ENCODE results near the gene SPRYD3. TPM values are rescaled to one million over a fixed set of nuclear protein-coding genes. Genes with fewer than 3 reads are reported as not detected.
A peak's percentile ranks its signal among the peaks of the same experiment; 100 is the strongest.

Gene SPRYD3
- total RNA-seq (2012; rRNA removed): 23.4 and 29.4 TPM in 2 replicates

DNA sequence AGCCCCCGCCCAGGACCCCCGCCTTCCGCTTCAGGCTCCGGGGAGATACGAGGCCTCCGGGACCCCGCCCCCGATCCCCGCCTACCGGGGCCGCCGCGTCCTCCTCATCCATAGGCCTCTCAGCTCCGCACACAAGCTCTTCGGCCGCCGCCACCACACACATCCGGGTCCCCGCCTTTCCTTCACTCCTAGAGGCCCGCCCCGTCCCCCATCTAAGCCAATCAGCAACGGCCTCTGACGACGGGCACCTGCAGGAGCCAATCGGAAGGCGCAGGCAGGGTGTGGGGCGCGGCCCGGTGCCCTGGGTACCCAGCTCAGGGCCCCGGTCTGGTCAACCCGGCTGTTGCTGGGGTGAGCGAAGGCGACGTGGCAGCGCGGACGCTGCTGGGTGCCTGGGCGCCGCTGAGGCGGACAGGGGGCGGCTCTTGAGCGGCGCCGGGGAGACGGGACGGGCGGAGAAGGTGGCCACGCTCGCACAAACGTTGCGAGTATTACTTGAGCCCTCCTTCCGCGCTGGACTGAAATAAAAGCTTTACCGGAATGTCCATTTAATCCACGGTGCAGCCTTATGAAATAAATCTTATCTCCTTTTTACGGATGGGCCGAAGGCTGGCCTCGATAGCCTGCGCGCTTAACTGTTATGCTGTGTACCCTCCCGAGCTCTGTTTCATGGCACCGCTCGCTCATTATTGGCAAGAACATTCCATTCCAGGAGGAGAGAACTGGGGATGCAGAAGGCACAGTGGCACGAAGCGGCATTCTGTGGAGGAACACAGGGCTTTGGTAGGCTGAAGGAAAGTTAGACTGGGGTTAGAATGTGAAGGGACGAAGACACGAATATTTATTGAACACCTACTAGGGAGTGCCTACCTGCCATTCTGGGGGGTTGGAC lies at the start of gene SPRYD3:
Gene SPRYD3, minus strand, starts transcription at position 165 of the 892 bp plus-strand sequence. Its CDS starts 57 bp downstream, at position 108.
- Histone ChIP-seq H3K9ac (ENCODE audit: low read depth, low read length) (peak within 1 kb of the TSS; percentile 85), H3K9me3 (replicated peaks; ENCODE audit: low read length) (no peaks in the 10 kb centered on the region), H3K4me3 (ENCODE audit: low read length) (peak within 1 kb of the TSS; percentile 88), H3K4me2 (ENCODE audit: low read length) (peak within 1 kb of the TSS; percentile 98), H3K4me1 (ENCODE audit: control insufficient read depth, insufficient read depth, low read length) (peaks cover 30% of the 10 kb centered on the region), H3K27me3 (ENCODE audit: control insufficient read depth, insufficient read depth, low read length) (no peaks in the 10 kb centered on the region), H3K36me3 (ENCODE audit: insufficient read depth, low read length) (peaks cover 21% of the 10 kb centered on the region)

- Histone ChIP-seq H3K9ac (ENCODE audit: low read depth, low read length) (no peak overlapping the region), H3K4me3 (ENCODE audit: low read length) (no peak overlapping the region), H3K36me3 (ENCODE audit: insufficient read depth, low read length) (no peaks in the 10 kb centered on the region), H3K4me2 (ENCODE audit: low read length) (no peak overlapping the region), H3K27me3 (ENCODE audit: control insufficient read depth, insufficient read depth, low read length) (peaks cover 23% of the 10 kb centered on the region), H3K9me3 (replicated peaks; ENCODE audit: low read length) (no peaks in the 10 kb centered on the region), H3K4me1 (ENCODE audit: control insufficient read depth, insufficient read depth, low read length) (peaks cover 4% of the 10 kb centered on the region)
Observed at GRCh38 chr12:53127169-53127568, 48.0 kb upstream of the SPRYD3 start.

- Histone ChIP-seq H3K4me2 (ENCODE audit: low read length) (no peak overlapping the region), H3K27me3 (ENCODE audit: control insufficient read depth, insufficient read depth, low read length) (peaks cover 13% of the 10 kb centered on the region), H3K4me1 (ENCODE audit: control insufficient read depth, insufficient read depth, low read length) (peaks cover 4% of the 10 kb centered on the region)
Observed at GRCh38 chr12:53124352-53124723, 45.1 kb upstream of the SPRYD3 start.

DNA sequence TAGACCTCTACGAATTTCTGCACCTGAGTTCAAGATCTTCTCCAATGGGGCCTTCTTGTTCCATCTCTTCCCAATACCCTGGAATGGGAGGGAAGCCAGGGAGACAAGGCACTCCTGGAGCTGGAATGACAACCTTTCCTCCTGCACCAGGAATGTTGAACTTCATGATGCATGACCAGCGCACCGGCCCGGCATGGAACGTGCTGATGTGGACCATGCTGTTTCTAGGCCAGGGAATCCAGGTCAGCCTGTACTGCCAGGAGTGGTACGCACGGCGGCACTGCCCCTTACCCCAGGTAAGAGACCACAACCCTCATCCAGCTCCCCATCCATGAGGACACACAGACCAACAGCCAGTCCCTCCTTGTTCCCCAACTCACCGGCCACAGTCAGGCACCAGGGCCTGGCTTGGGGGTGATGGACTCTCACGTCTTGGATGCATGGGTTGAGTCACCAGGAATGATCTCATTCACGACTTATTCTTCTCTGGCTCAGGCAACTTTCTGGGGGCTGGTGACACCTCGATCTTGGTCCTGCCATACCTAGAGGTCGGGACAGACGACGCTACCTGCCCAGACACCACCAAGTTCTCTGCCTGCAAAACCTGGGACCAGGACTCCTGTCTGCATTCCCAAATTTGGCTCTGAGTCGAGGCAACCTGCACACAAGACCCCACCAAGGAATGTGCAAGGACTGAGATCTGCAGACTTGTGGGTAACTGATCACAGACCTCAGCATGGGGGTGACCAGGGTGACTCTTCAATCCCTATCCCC lies 44.6 kb upstream of the SPRYD3 start:
- Histone ChIP-seq H3K36me3 (ENCODE audit: insufficient read depth, low read length) (no peaks in the 10 kb centered on the region), H3K4me2 (ENCODE audit: low read length) (no peak overlapping the region), H3K27me3 (ENCODE audit: control insufficient read depth, insufficient read depth, low read length) (peaks cover 13% of the 10 kb centered on the region), H3K4me3 (ENCODE audit: low read length) (no peak overlapping the region), H3K9ac (ENCODE audit: low read depth, low read length) (no peak overlapping the region), H3K9me3 (replicated peaks; ENCODE audit: low read length) (no peaks in the 10 kb centered on the region), H3K4me1 (ENCODE audit: control insufficient read depth, insufficient read depth, low read length) (peaks cover 4% of the 10 kb centered on the region)

More at GRCh38 chr12:53124352-53124723, 45.1 kb upstream of the SPRYD3 start:
- Histone ChIP-seq H3K4me3 (ENCODE audit: low read length) (no peak overlapping the region), H3K36me3 (ENCODE audit: insufficient read depth, low read length) (no peaks in the 10 kb centered on the region), H3K9me3 (replicated peaks; ENCODE audit: low read length) (no peaks in the 10 kb centered on the region), H3K9ac (ENCODE audit: low read depth, low read length) (no peak overlapping the region)

DNA sequence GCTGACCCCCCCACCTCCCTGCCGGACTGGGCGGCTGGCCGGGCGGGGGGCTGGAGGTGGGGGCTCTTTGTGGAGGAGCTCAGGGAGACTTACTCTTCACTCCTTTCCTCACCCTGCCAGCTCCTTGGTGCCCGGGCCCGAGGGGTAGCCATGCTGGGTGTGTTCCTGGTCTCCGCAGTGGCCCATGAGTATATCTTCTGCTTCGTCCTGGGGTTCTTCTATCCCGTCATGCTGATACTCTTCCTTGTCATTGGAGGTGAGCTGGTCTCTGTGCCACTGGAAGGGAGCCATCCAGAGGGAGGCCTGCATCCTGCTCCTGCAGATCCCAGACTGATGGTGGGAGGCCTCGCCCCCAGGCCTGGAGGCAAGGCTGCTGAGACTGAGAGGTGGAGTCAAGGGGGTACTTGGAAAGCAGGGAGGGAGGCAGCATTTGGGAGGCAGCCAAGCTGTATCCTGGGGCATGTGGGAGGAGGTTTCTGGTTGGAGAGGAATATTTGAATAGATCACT lies 43.8 kb upstream of the SPRYD3 start:
- H3K4me3 ChIP-seq (ENCODE audit: low read length): no peak overlapping the region
- peaks cover 6% of the 10 kb centered on the region for H3K27me3 ChIP-seq (ENCODE audit: control insufficient read depth, insufficient read depth, low read length)
- H3K9ac ChIP-seq (ENCODE audit: low read depth, low read length): no peak overlapping the region

GRCh38 chr12:53120685-53121525 lies 41.7 kb upstream of the SPRYD3 start:
- H3K4me2 ChIP-seq (ENCODE audit: low read length): no peak overlapping the region
- H3K27me3 ChIP-seq (ENCODE audit: control insufficient read depth, insufficient read depth, low read length): no peaks in the 10 kb centered on the region
- no peaks in the 10 kb centered on the region for H3K9me3 ChIP-seq (replicated peaks; ENCODE audit: low read length)
- peaks cover 4% of the 10 kb centered on the region for H3K4me1 ChIP-seq (ENCODE audit: control insufficient read depth, insufficient read depth, low read length)
- no peaks in the 10 kb centered on the region for H3K36me3 ChIP-seq (ENCODE audit: insufficient read depth, low read length)
- no peak overlapping the region for H3K9ac ChIP-seq (ENCODE audit: low read depth, low read length)
- H3K4me3 ChIP-seq (ENCODE audit: low read length): no peak overlapping the region

More for the DNA sequence above, 43.8 kb upstream of the SPRYD3 start:
- H3K4me2 ChIP-seq (ENCODE audit: low read length): no peak overlapping the region
- no peaks in the 10 kb centered on the region for H3K9me3 ChIP-seq (replicated peaks; ENCODE audit: low read length)
- H3K36me3 ChIP-seq (ENCODE audit: insufficient read depth, low read length): no peaks in the 10 kb centered on the region
- H3K4me1 ChIP-seq (ENCODE audit: control insufficient read depth, insufficient read depth, low read length): peaks cover 4% of the 10 kb centered on the region

- Histone ChIP-seq H3K4me2 (ENCODE audit: low read length) (no peak overlapping the region), H3K27me3 (ENCODE audit: control insufficient read depth, insufficient read depth, low read length) (no peaks in the 10 kb centered on the region), H3K9ac (ENCODE audit: low read depth, low read length) (no peak overlapping the region)
Observed at GRCh38 chr12:53118751-53119300, 39.6 kb upstream of the SPRYD3 start.

GRCh38 chr12:53115891-53116648 lies 36.9 kb upstream of the SPRYD3 start:
- Histone ChIP-seq H3K4me3 (ENCODE audit: low read length) (no peak overlapping the region), H3K9me3 (replicated peaks; ENCODE audit: low read length) (no peaks in the 10 kb centered on the region), H3K4me1 (ENCODE audit: control insufficient read depth, insufficient read depth, low read length) (no peaks in the 10 kb centered on the region), H3K9ac (ENCODE audit: low read depth, low read length) (no peak overlapping the region), H3K36me3 (ENCODE audit: insufficient read depth, low read length) (no peaks in the 10 kb centered on the region), H3K27me3 (ENCODE audit: control insufficient read depth, insufficient read depth, low read length) (no peaks in the 10 kb centered on the region), H3K4me2 (ENCODE audit: low read length) (no peak overlapping the region)

More at GRCh38 chr12:53118751-53119300, 39.6 kb upstream of the SPRYD3 start:
- H3K36me3 ChIP-seq (ENCODE audit: insufficient read depth, low read length): no peaks in the 10 kb centered on the region
- H3K9me3 ChIP-seq (replicated peaks; ENCODE audit: low read length): no peaks in the 10 kb centered on the region
- peaks cover 4% of the 10 kb centered on the region for H3K4me1 ChIP-seq (ENCODE audit: control insufficient read depth, insufficient read depth, low read length)
- no peak overlapping the region for H3K4me3 ChIP-seq (ENCODE audit: low read length)

DNA sequence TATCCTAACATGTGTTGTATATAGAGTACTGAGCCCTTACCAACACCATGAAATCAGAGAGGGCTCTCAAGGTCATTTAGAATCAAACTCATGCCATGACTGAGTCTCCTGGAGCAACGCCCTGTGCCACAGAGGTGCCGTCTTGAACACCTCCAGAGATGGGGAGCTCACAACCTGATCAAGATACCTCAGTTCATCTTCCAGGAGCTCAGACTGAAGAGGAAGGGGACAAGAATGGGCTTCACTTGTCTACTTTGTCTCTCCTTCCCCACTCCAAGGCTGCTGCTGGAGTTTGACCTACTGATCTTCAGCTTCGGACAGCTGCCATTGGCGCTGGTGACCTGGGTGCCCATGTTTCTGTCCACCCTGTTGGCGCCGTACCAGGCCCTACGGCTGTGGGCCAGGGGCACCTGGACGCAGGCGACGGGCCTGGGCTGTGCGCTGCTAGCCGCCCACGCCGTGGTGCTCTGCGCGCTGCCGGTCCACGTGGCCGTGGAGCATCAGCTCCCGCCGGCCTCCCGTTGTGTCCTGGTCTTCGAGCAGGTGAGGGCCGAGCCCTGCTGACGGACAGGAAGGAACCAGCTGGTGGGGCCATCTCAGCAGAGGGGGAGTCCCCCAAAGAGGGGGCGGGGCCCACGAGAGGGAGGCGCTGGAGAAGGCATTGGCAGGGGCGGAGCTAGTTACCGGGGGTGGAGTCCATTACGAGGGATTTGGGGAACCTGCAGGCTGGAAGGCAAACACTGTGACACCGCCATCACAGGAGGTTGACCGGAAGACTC lies 36.1 kb upstream of the SPRYD3 start:
- H3K4me3 ChIP-seq (ENCODE audit: low read length): no peak overlapping the region
- H3K4me2 ChIP-seq (ENCODE audit: low read length): no peak overlapping the region
- H3K9me3 ChIP-seq (replicated peaks; ENCODE audit: low read length): no peaks in the 10 kb centered on the region
- H3K4me1 ChIP-seq (ENCODE audit: control insufficient read depth, insufficient read depth, low read length): no peaks in the 10 kb centered on the region
- H3K27me3 ChIP-seq (ENCODE audit: control insufficient read depth, insufficient read depth, low read length): no peaks in the 10 kb centered on the region
- no peak overlapping the region for H3K9ac ChIP-seq (ENCODE audit: low read depth, low read length)
- no peaks in the 10 kb centered on the region for H3K36me3 ChIP-seq (ENCODE audit: insufficient read depth, low read length)

- Histone ChIP-seq H3K4me1 (ENCODE audit: control insufficient read depth, insufficient read depth, low read length) (no peaks in the 10 kb centered on the region), H3K36me3 (ENCODE audit: insufficient read depth, low read length) (no peaks in the 10 kb centered on the region), H3K9ac (ENCODE audit: low read depth, low read length) (no peak overlapping the region), H3K9me3 (replicated peaks; ENCODE audit: low read length) (no peaks in the 10 kb centered on the region), H3K27me3 (ENCODE audit: control insufficient read depth, insufficient read depth, low read length) (no peaks in the 10 kb centered on the region), H3K4me2 (ENCODE audit: low read length) (no peak overlapping the region), H3K4me3 (ENCODE audit: low read length) (no peak overlapping the region)
Observed at GRCh38 chr12:53113951-53114350, 34.8 kb upstream of the SPRYD3 start.
